SU-DHL-6 (cell line): ENCODE results near the gene BRI3.

ENCODE experiments used
- H2AFZ ChIP-seq: fragments of 200-600 bp; sonication (generic); 2 replicates; pipeline ENCODE4 v1.6.1; 2014; ENCODE audit warnings: low read depth, mild to moderate bottlenecking, moderate library complexity, mixed read lengths, antibody characterized with exemption, low read length; ENCODE audit not compliant: severe bottlenecking
- H3F3A ChIP-seq: fragments of 200-600 bp; shearing (Covaris generic); 2 replicates; pipeline ENCODE4 v1.6.0; 2016; ENCODE audit warnings: antibody characterized with exemption, mild to moderate bottlenecking; ENCODE audit not compliant: insufficient read depth
- H3K27ac ChIP-seq: fragments of 200-600 bp; sonication (generic); 2 replicates; pipeline ENCODE4 v1.5.1; 2016; ENCODE audit warnings: low read depth, mild to moderate bottlenecking, low read length, moderate library complexity, mixed read lengths
- H3K27me3 ChIP-seq: fragments of 200-600 bp; sonication (generic), shearing (Covaris generic); 2 replicates; pipeline ENCODE4 v1.6.0; 2014; ENCODE audit warnings: mild to moderate bottlenecking, low read length
- H3K36me3 ChIP-seq: fragments of 200-600 bp; sonication (generic); 2 replicates; pipeline ENCODE4 v1.6.1; 2014; ENCODE audit warnings: mild to moderate bottlenecking, low read length, mixed read lengths
- H3K4me2 ChIP-seq: fragments of 300-600, 200-600 bp; shearing (Covaris generic), sonication (generic); 2 replicates; pipeline ENCODE4 v1.6.0; 2014; ENCODE audit warnings: low read length, low read depth, mild to moderate bottlenecking; ENCODE audit not compliant: poor library complexity, severe bottlenecking
- H3K4me3 ChIP-seq: fragments of 200-600 bp; sonication (generic); 2 replicates; pipeline ENCODE4 v1.5.1; 2014; ENCODE audit warnings: antibody characterized with exemption, low read length, mild to moderate bottlenecking, mixed read lengths; ENCODE audit not compliant: insufficient read depth, poor library complexity, severe bottlenecking
- H3K79me2 ChIP-seq: fragments of 200-600 bp; sonication (generic); 2 replicates; pipeline ENCODE4 v1.6.1; 2014; ENCODE audit warnings: mild to moderate bottlenecking, low read length, moderate library complexity; ENCODE audit not compliant: insufficient read depth
- H3K9ac ChIP-seq: fragments of 200-600 bp; sonication (generic); 2 replicates; pipeline ENCODE4 v1.7.0; 2014; ENCODE audit warnings: mild to moderate bottlenecking, low read length
- H3K9me2 ChIP-seq: fragments of 200-600 bp; sonication (generic); replicated peaks from 2 replicates; pipeline ENCODE4 v1.6.1; 2014; ENCODE audit warnings: low read length; ENCODE audit not compliant: insufficient read depth
- H3K9me3 ChIP-seq: fragments of 200-600 bp; sonication (generic); 2 replicates; pipeline ENCODE4 v1.6.1; 2014; ENCODE audit warnings: low read length, mixed read lengths; ENCODE audit not compliant: insufficient read depth
- H4K20me1 ChIP-seq: fragments of 200-600 bp; sonication (generic); 2 replicates; pipeline ENCODE4 v1.6.1; 2014; ENCODE audit warnings: low read depth, mild to moderate bottlenecking, antibody characterized with exemption, low read length, moderate library complexity, mixed read lengths
- EZH2phosphoT487 ChIP-seq: fragments of 200-600 bp; sonication (generic), shearing (Covaris generic); conservative IDR thresholded peaks from 2 replicates; pipeline ENCODE4 v1.6.1; 2018; ENCODE audit warnings: mild to moderate bottlenecking, antibody characterized with exemption, low read length, moderate library complexity, mixed read lengths
- TF ChIP-seq, protein P1 (sequence below): fragments of 200-600 bp; sonication (generic); IDR thresholded peaks from one replicate; pipeline ENCODE4 v1.5.1; 2017; ENCODE audit warnings: antibody characterized with exemption, mild to moderate bottlenecking, low read length, moderate library complexity; ENCODE audit not compliant: insufficient read depth, poor library complexity, severe bottlenecking

Gene BRI3

DNA sequence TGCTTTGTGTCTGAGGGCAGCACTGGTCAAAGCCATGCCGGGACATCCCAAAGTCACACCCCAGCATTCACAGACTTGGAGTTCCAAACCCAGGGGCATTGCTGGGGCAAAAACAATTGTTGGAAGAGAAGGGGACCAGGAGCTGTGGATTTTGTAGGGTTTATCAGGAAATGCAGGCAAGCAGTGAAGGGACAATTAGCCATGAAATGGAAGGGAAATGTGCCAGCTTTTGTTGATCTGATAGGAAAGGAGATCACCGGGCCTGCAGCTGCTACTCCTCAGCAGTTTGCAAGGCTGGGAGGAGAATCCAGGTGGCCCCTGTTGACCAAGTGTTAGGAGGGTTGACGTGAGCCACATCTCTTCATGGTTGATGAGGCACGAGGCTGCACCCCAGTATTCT is 2.5 kb upstream of the BRI3 start:
- Histone ChIP-seq H3K4me3 (no peak overlapping the region), H3F3A (no peaks in the 10 kb centered on the region), H3K9me2 (no peaks in the 10 kb centered on the region), H2AFZ (no peak overlapping the region), H3K4me2 (no peak overlapping the region), H3K9me3 (no peaks in the 10 kb centered on the region), H3K27me3 (no peaks in the 10 kb centered on the region), H3K9ac (no peak overlapping the region), H3K27ac (no peak overlapping the region), H3K36me3 (no peaks in the 10 kb centered on the region), H4K20me1 (no peaks in the 10 kb centered on the region), H3K79me2 (no peaks in the 10 kb centered on the region)
- no peak for TF ChIP-seq EZH2phosphoT487
- TF ChIP-seq, protein P1, sequence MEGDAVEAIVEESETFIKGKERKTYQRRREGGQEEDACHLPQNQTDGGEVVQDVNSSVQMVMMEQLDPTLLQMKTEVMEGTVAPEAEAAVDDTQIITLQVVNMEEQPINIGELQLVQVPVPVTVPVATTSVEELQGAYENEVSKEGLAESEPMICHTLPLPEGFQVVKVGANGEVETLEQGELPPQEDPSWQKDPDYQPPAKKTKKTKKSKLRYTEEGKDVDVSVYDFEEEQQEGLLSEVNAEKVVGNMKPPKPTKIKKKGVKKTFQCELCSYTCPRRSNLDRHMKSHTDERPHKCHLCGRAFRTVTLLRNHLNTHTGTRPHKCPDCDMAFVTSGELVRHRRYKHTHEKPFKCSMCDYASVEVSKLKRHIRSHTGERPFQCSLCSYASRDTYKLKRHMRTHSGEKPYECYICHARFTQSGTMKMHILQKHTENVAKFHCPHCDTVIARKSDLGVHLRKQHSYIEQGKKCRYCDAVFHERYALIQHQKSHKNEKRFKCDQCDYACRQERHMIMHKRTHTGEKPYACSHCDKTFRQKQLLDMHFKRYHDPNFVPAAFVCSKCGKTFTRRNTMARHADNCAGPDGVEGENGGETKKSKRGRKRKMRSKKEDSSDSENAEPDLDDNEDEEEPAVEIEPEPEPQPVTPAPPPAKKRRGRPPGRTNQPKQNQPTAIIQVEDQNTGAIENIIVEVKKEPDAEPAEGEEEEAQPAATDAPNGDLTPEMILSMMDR = no peak

DNA sequence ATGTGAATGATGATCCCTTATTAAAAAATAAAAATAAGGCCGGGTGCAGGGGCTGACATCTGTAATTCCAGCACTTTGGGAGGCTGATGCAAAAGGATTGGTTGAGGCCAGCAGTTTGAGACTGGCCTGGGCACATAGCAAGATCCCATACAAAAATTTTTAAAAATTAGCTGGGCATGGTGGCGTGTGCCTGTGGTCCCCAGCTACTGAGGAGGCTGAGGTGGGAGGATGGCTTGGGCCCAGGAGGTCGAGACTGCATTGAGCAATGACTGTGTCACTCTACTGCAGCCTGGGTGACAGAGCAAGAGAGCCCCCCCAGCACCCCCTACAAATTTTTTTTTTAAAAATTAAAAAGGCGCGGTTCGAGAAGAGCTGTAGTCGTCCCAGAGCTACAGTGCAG is 1.2 kb upstream of the BRI3 start:
- peak overlapping the region; percentile 45; the same call in 1 of the 2 replicates for H3K9ac ChIP-seq
- H3K36me3 ChIP-seq = no peaks in the 10 kb centered on the region
- H3K4me2 ChIP-seq = peak overlapping the region; percentile 80
- peak overlapping the region; percentile 86 for H2AFZ ChIP-seq
- H3K27ac ChIP-seq = no peak overlapping the region
- no peaks in the 10 kb centered on the region for H3K9me3 ChIP-seq
- no peaks in the 10 kb centered on the region for H3K79me2 ChIP-seq
- H3F3A ChIP-seq = no peaks in the 10 kb centered on the region
- no peaks in the 10 kb centered on the region for H4K20me1 ChIP-seq
- TF ChIP-seq EZH2phosphoT487 = no peak
- TF ChIP-seq, protein P1 = no peak
- H3K9me2 ChIP-seq = no peaks in the 10 kb centered on the region
- H3K4me3 ChIP-seq = peak overlapping the region; percentile 72
- no peaks in the 10 kb centered on the region for H3K27me3 ChIP-seq

DNA sequence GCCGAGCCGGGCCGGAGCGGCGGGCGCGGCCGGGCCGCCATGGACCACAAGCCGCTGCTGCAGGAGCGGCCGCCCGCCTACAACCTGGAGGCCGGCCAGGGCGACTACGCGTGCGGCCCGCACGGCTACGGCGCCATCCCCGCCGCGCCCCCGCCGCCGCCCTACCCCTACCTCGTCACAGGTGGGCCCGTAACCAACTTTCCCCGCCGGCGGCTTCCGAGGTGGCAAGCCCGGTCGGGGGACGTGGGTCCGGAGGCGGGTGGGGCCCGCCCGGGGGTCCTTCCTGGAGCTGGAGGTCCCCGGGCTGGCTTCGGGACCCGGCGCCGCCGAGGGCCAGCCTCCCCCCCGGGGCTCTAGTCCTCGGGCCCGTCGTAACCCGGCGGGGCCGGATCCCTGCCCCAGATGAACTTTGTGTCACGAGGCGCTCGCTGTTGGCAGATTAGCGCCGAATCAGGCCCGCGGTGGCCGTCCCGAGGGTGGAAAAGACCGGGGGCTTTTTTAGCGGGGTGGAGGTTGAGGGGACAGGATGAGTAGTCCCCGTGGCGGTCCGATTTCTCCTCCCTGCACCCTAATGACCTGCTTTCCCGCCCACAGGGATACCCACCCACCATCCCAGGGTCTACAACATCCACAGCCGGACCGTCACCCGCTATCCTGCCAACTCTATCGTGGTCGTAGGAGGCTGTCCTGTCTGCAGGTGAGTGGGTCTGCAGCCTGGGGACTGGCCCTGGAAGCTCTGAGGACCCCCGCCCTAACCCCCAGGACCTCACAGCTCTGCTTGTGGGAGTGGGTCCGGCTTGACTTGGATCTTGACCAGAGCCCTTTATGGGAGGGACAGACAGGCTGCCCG is 496 bp downstream of the BRI3 start:
- Histone ChIP-seq H4K20me1 (no peaks in the 10 kb centered on the region), H3K9me2 (no peaks in the 10 kb centered on the region), H3K36me3 (no peaks in the 10 kb centered on the region), H2AFZ (peak overlapping the region; percentile 88), H3K79me2 (no peaks in the 10 kb centered on the region), H3K4me3 (peak overlapping the region; percentile 71), H3F3A (no peaks in the 10 kb centered on the region), H3K4me2 (peak overlapping the region; percentile 85), H3K27ac (no peak overlapping the region), H3K9ac (peak overlapping the region; percentile 70), H3K27me3 (no peaks in the 10 kb centered on the region), H3K9me3 (no peaks in the 10 kb centered on the region)
- TF ChIP-seq, protein P1 = no peak
- no peak for TF ChIP-seq EZH2phosphoT487
